Measurements from ENCODE around the gene KIAA1755.
"Not testable (repeated sequence)": the region's sequence is repeated elsewhere in the genome, so short reads cannot be mapped to it uniquely, and the experiment has no call there.

KIAA1755 gene

GRCh38 chr20:38255393-38255792 lies 5.1 kb downstream of the KIAA1755 start:
- Histone ChIP-seq H3K4me3 (ENCODE audit: control insufficient read depth in 1 of 7, extremely low read depth in 1 of 7, insufficient read depth in 4 of 7, low read depth in 2 of 7, low read length in 6 of 7) (no peak overlapping the region), H3K27me3 (replicated peaks in 2 of 5; ENCODE audit: control insufficient read depth in 4 of 5, insufficient read depth in 5 of 5, low read length in 4 of 5) (peaks cover 7 to 56% (median 14%) of the 10 kb centered on the region in 5 experiments), H3K4me1 (ENCODE audit: control extremely low read depth in 1 of 4, control insufficient read depth in 4 of 4, insufficient read depth in 4 of 4, low read length in 3 of 4) (no peaks in the 10 kb centered on the region), H3K9me3 (ENCODE audit: control extremely low read depth in 1 of 5, control insufficient read depth in 4 of 5, insufficient read depth in 2 of 5, low read depth in 1 of 5, low read length in 4 of 5) (no peaks in the 10 kb centered on the region), H3K36me3 (ENCODE audit: control insufficient read depth in 4 of 4, insufficient read depth in 4 of 4, low read length in 3 of 4) (no peaks in the 10 kb centered on the region), H3K27ac (ENCODE audit: insufficient read depth in 1 of 2, low read depth in 1 of 2, low read length in 2 of 2, poor library complexity in 1 of 2, severe bottlenecking in 2 of 2) (no peak overlapping the region)
- no peak for DNase-seq
- ChIA-PET POLR2A (no interaction called here), CTCF (no interaction called here)
- WGBS (ENCODE audit: insufficient coverage), result 94% methylated on average over 5 of the region's 5 CpGs

- H3K4me1 ChIP-seq (ENCODE audit: control extremely low read depth in 1 of 4, control insufficient read depth in 4 of 4, insufficient read depth in 4 of 4, low read length in 3 of 4); H3K36me3 ChIP-seq (ENCODE audit: control insufficient read depth in 4 of 4, insufficient read depth in 4 of 4, low read length in 3 of 4); DNase-seq; POLR2A ChIA-PET; H3K27ac ChIP-seq (ENCODE audit: insufficient read depth in 1 of 2, low read depth in 1 of 2, low read length in 2 of 2, poor library complexity in 1 of 2, severe bottlenecking in 2 of 2); H3K9me3 ChIP-seq (ENCODE audit: control extremely low read depth in 1 of 5, control insufficient read depth in 4 of 5, insufficient read depth in 2 of 5, low read depth in 1 of 5, low read length in 4 of 5); CTCF ChIA-PET; H3K4me3 ChIP-seq (ENCODE audit: control insufficient read depth in 1 of 7, extremely low read depth in 1 of 7, insufficient read depth in 4 of 7, low read depth in 2 of 7, low read length in 6 of 7): not testable (repeated sequence)
- peaks cover 5 to 48% (median 9%) of the 10 kb centered on the region in 5 experiments for H3K27me3 ChIP-seq (replicated peaks in 2 of 5; ENCODE audit: control insufficient read depth in 4 of 5, insufficient read depth in 5 of 5, low read length in 4 of 5)
- WGBS (ENCODE audit: insufficient coverage), result 100% methylated on average over 2 of the region's 4 CpGs
Observed at GRCh38 chr20:38254621-38255020, 5.9 kb downstream of the KIAA1755 start.

GRCh38 chr20:38253571-38253970 lies 7.0 kb downstream of the KIAA1755 start:
- no peak overlapping the region for H3K27ac ChIP-seq (ENCODE audit: insufficient read depth in 1 of 2, low read depth in 1 of 2, low read length in 2 of 2, poor library complexity in 1 of 2, severe bottlenecking in 2 of 2)
- H3K27me3 ChIP-seq (replicated peaks in 2 of 5; ENCODE audit: control insufficient read depth in 4 of 5, insufficient read depth in 5 of 5, low read length in 4 of 5), result peaks cover 2 to 40% (median 5%) of the 10 kb centered on the region in 5 experiments
- CTCF ChIA-PET, result interaction anchor here (0.6 kb wide), 1 partner anchor 41 kb away, joined by 3 read pairs; no protein-coding TSS in a partner anchor
- no peak overlapping the region for H3K4me3 ChIP-seq (ENCODE audit: control insufficient read depth in 1 of 7, extremely low read depth in 1 of 7, insufficient read depth in 4 of 7, low read depth in 2 of 7, low read length in 6 of 7)
- WGBS (ENCODE audit: insufficient coverage), result 100% methylated on average over 3 of the region's 6 CpGs
- H3K4me1 ChIP-seq (ENCODE audit: control extremely low read depth in 1 of 4, control insufficient read depth in 4 of 4, insufficient read depth in 4 of 4, low read length in 3 of 4), result no peaks in the 10 kb centered on the region
- DNase-seq, result no peak
- POLR2A ChIA-PET, result interaction anchor here (0.6 kb wide), 1 partner anchor 9 kb away, joined by 3 read pairs; no protein-coding TSS in a partner anchor
- no peaks in the 10 kb centered on the region for H3K36me3 ChIP-seq (ENCODE audit: control insufficient read depth in 4 of 4, insufficient read depth in 4 of 4, low read length in 3 of 4)
- H3K9me3 ChIP-seq (ENCODE audit: control extremely low read depth in 1 of 5, control insufficient read depth in 4 of 5, insufficient read depth in 2 of 5, low read depth in 1 of 5, low read length in 4 of 5), result no peaks in the 10 kb centered on the region

- 90% methylated on average over 18 of the region's 20 CpGs for WGBS (ENCODE audit: insufficient coverage)
- no peak overlapping the region for H3K27ac ChIP-seq (ENCODE audit: insufficient read depth in 1 of 2, low read depth in 1 of 2, low read length in 2 of 2, poor library complexity in 1 of 2, severe bottlenecking in 2 of 2)
- H3K4me1 ChIP-seq (ENCODE audit: control extremely low read depth in 1 of 4, control insufficient read depth in 4 of 4, insufficient read depth in 4 of 4, low read length in 3 of 4), result no peaks in the 10 kb centered on the region
- no peaks in the 10 kb centered on the region for H3K36me3 ChIP-seq (ENCODE audit: control insufficient read depth in 4 of 4, insufficient read depth in 4 of 4, low read length in 3 of 4)
- H3K4me3 ChIP-seq (ENCODE audit: control insufficient read depth in 1 of 7, extremely low read depth in 1 of 7, insufficient read depth in 4 of 7, low read depth in 2 of 7, low read length in 6 of 7), result no peak overlapping the region
- ChIA-PET CTCF (interaction anchor here (0.6 to 1.7 kb wide), 3 partner anchors 19 to 40 kb away, joined by 3 to 5 read pairs (median 4); no protein-coding TSS in a partner anchor), POLR2A (interaction anchor here (0.6 kb wide), 1 partner anchor 8 kb away, joined by 3 read pairs; no protein-coding TSS in a partner anchor)
- H3K27me3 ChIP-seq (replicated peaks in 2 of 5; ENCODE audit: control insufficient read depth in 4 of 5, insufficient read depth in 5 of 5, low read length in 4 of 5), result peaks cover 0 to 35% (median 5%) of the 10 kb centered on the region in 5 experiments
- DNase-seq, result no peak
- H3K9me3 ChIP-seq (ENCODE audit: control extremely low read depth in 1 of 5, control insufficient read depth in 4 of 5, insufficient read depth in 2 of 5, low read depth in 1 of 5, low read length in 4 of 5), result no peaks in the 10 kb centered on the region
Observed at GRCh38 chr20:38252292-38253288, 7.9 kb downstream of the KIAA1755 start.

GRCh38 chr20:38251441-38251840 lies 9.1 kb downstream of the KIAA1755 start:
- POLR2A ChIA-PET; H3K36me3 ChIP-seq (ENCODE audit: control insufficient read depth in 4 of 4, insufficient read depth in 4 of 4, low read length in 3 of 4); H3K9me3 ChIP-seq (ENCODE audit: control extremely low read depth in 1 of 5, control insufficient read depth in 4 of 5, insufficient read depth in 2 of 5, low read depth in 1 of 5, low read length in 4 of 5); H3K27ac ChIP-seq (ENCODE audit: insufficient read depth in 1 of 2, low read depth in 1 of 2, low read length in 2 of 2, poor library complexity in 1 of 2, severe bottlenecking in 2 of 2); H3K4me1 ChIP-seq (ENCODE audit: control extremely low read depth in 1 of 4, control insufficient read depth in 4 of 4, insufficient read depth in 4 of 4, low read length in 3 of 4); DNase-seq; H3K4me3 ChIP-seq (ENCODE audit: control insufficient read depth in 1 of 7, extremely low read depth in 1 of 7, insufficient read depth in 4 of 7, low read depth in 2 of 7, low read length in 6 of 7): not testable (repeated sequence)
- peaks cover 0 to 28% (median 5%) of the 10 kb centered on the region in 5 experiments for H3K27me3 ChIP-seq (replicated peaks in 2 of 5; ENCODE audit: control insufficient read depth in 4 of 5, insufficient read depth in 5 of 5, low read length in 4 of 5)
- WGBS (ENCODE audit: insufficient coverage), result 92% methylated on average over 3 of the region's 6 CpGs
- CTCF ChIA-PET, result interaction anchor here (1.7 kb wide), 2 partner anchors 18 to 30 kb away, joined by 4 to 5 read pairs; no protein-coding TSS in a partner anchor

- ChIA-PET POLR2A (no interaction called here), CTCF (interaction anchor here (1.7 kb wide), 1 partner anchor 29 kb away, joined by 5 read pairs; no protein-coding TSS in a partner anchor)
- no peak overlapping the region for H3K4me3 ChIP-seq (ENCODE audit: control insufficient read depth in 1 of 7, extremely low read depth in 1 of 7, insufficient read depth in 4 of 7, low read depth in 2 of 7, low read length in 6 of 7)
- DNase-seq, result no peak
- H3K27ac ChIP-seq (ENCODE audit: insufficient read depth in 1 of 2, low read depth in 1 of 2, low read length in 2 of 2, poor library complexity in 1 of 2, severe bottlenecking in 2 of 2), result no peak overlapping the region
- H3K9me3 ChIP-seq (ENCODE audit: control extremely low read depth in 1 of 5, control insufficient read depth in 4 of 5, insufficient read depth in 2 of 5, low read depth in 1 of 5, low read length in 4 of 5), result no peaks in the 10 kb centered on the region
- no peaks in the 10 kb centered on the region for H3K36me3 ChIP-seq (ENCODE audit: control insufficient read depth in 4 of 4, insufficient read depth in 4 of 4, low read length in 3 of 4)
- no peaks in the 10 kb centered on the region for H3K4me1 ChIP-seq (ENCODE audit: control extremely low read depth in 1 of 4, control insufficient read depth in 4 of 4, insufficient read depth in 4 of 4, low read length in 3 of 4)
- peaks cover 0 to 24% (median 5%) of the 10 kb centered on the region in 5 experiments for H3K27me3 ChIP-seq (replicated peaks in 2 of 5; ENCODE audit: control insufficient read depth in 4 of 5, insufficient read depth in 5 of 5, low read length in 4 of 5)
- WGBS (ENCODE audit: insufficient coverage), result 86% methylated on average over 1 of the region's 6 CpGs
Observed at GRCh38 chr20:38250609-38251008, 9.9 kb downstream of the KIAA1755 start.
